Mesendoderm (in vitro differentiated cells): ENCODE measurements around the gene FXYD1. TPM values are rescaled to one million over a fixed set of nuclear protein-coding genes. Genes with fewer than 3 reads are reported as not detected.
A peak's percentile ranks its signal among the peaks of the same experiment; 100 is the strongest.

Source experiments
- DNase-seq: peaks from one replicate; pipeline ENCODE4 v3.0.0; 2013
- H2AK5ac ChIP-seq: 2 replicates; pipeline ENCODE4 v1.6.1; 2013; ENCODE audit warnings: low read length, inconsistent platforms
- H2BK120ac ChIP-seq: 2 replicates; pipeline ENCODE4 v1.6.1; 2013; ENCODE audit warnings: low read depth, mild to moderate bottlenecking, low read length, moderate library complexity, mixed read lengths
- H2BK15ac ChIP-seq: replicated peaks from 2 replicates; pipeline ENCODE4 v1.6.1; 2013; ENCODE audit warnings: low read depth, mild to moderate bottlenecking, moderate library complexity
- H2BK5ac ChIP-seq: 2 replicates; pipeline ENCODE4 v1.6.1; 2013; ENCODE audit warnings: low read length, inconsistent platforms
- H3K18ac ChIP-seq: 2 replicates; pipeline ENCODE4 v1.6.1; 2013; ENCODE audit warnings: mild to moderate bottlenecking, low read length, mixed read lengths
- H3K23ac ChIP-seq: one replicate; pipeline ENCODE4 v1.6.1; 2013; ENCODE audit warnings: low read length
- H3K27ac ChIP-seq: 2 replicates; pipeline ENCODE4 v1.5.1; 2013; ENCODE audit warnings: low read depth, mild to moderate bottlenecking, inconsistent platforms, low read length, moderate library complexity
- H3K27me3 ChIP-seq: 2 replicates; pipeline ENCODE4 v1.6.1; 2013; ENCODE audit warnings: low read length, control low read depth, mild to moderate bottlenecking, inconsistent platforms; ENCODE audit not compliant: insufficient read depth, poor library complexity
- H3K36me3 ChIP-seq: 2 replicates; pipeline ENCODE4 v1.6.1; 2013; ENCODE audit warnings: low read length, inconsistent platforms; ENCODE audit not compliant: control insufficient read depth, insufficient read depth
- H3K4ac ChIP-seq: one replicate; pipeline ENCODE4 v1.6.1; 2013; ENCODE audit warnings: low read depth, mild to moderate bottlenecking, low read length, moderate library complexity
- H3K4me1 ChIP-seq: 2 replicates; pipeline ENCODE4 v1.6.1; 2013; ENCODE audit warnings: low read depth, low read length, inconsistent platforms; ENCODE audit not compliant: control insufficient read depth
- H3K4me2 ChIP-seq: 2 replicates; pipeline ENCODE4 v1.6.1; 2013; ENCODE audit warnings: low read length
- H3K4me3 ChIP-seq: 2 replicates; pipeline ENCODE4 v1.5.1; 2013; ENCODE audit warnings: mild to moderate bottlenecking, low read length
- H3K56ac ChIP-seq: one replicate; pipeline ENCODE4 v1.6.1; 2013; ENCODE audit warnings: low read length
- H3K79me1 ChIP-seq: 2 replicates; pipeline ENCODE4 v1.6.1; 2013; ENCODE audit warnings: low read length, inconsistent platforms
- H3K79me2 ChIP-seq: 2 replicates; pipeline ENCODE4 v1.6.1; 2013; ENCODE audit warnings: mild to moderate bottlenecking, low read length; ENCODE audit not compliant: control insufficient read depth, insufficient read depth
- H3K9ac ChIP-seq: 2 replicates; pipeline ENCODE4 v1.6.1; 2013; ENCODE audit warnings: low read length, inconsistent platforms
- H4K5ac ChIP-seq: one replicate; pipeline ENCODE4 v1.6.1; 2013; ENCODE audit warnings: low read length
- H4K8ac ChIP-seq: one replicate; pipeline ENCODE4 v1.6.1; 2013; ENCODE audit warnings: low read depth, mild to moderate bottlenecking, control low read depth, low read length, moderate library complexity
- WGBS: extraction: QIAGEN DNeasy Blood & Tissue Kit; methylation state at CpG from one replicate; pipeline ENCODE4 v1.1.7; 2013; ENCODE audit warnings: low lambda C conversion rate, missing lambda C conversion rate; ENCODE audit not compliant: insufficient coverage; ENCODE audit errors: extremely low coverage; 5-methylcytosine and 5-hydroxymethylcytosine counted together
- polyA plus RNA-seq, 2 experiments: library from polyadenylated mRNA; stranded (reverse); fragments of 200-250 nt; gene quantifications; one replicate each; pipeline ENCODE4 v1.2.3, GENCODE V29; 2013

Gene FXYD1
- polyA plus RNA-seq (2013, experiment 1 of 2) = 3.2 TPM
- polyA plus RNA-seq (2013, experiment 2 of 2) = 3.1 TPM

DNA sequence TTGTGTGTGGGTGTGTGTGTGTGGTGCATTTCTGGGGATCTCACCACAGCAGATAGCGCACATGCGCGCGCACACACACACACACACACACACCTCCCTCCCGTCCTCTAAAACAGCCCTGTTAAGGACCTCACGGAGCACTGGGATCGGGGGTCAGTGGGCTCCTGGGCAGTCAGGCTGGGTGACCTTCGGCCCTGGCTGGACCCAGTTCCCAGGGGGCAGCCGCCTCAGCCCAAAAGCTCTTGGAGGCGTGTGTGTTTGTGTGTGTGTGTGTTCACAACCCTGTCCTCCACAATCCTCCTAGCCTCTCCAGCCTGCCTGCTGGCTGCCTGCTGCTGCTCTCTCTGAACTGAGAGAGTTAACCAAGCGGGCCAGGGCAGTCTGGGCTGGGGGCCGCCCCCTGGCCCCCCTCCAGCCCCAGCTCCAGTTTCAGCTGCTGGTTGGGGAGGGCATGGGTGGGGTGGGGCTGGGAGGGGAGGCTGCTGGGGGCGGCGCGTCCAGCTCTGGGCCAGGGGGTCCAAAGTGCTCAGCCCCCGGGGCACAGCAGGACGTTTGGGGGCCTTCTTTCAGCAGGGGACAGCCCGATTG lies at the start of gene FXYD1:
Gene FXYD1 (plus strand): TSS at position 520 of the 588 bp plus-strand sequence. CDS start 1,256 bp downstream, outside the sequence.
- Histone ChIP-seq H2BK120ac (no peak within 1 kb of the TSS), H3K36me3 (no peaks in the 10 kb centered on the region), H2BK5ac (no peak within 1 kb of the TSS), H3K9ac (no peak within 1 kb of the TSS), H3K79me2 (no peaks in the 10 kb centered on the region), H3K4me3 (no peak within 1 kb of the TSS), H3K27ac (no peak within 1 kb of the TSS), H3K79me1 (no peaks in the 10 kb centered on the region), H3K27me3 (no peaks in the 10 kb centered on the region), H3K23ac (no peak within 1 kb of the TSS), H3K4me2 (no peak within 1 kb of the TSS), H2AK5ac (no peak within 1 kb of the TSS), H3K4ac (no peak within 1 kb of the TSS), H4K5ac (no peak within 1 kb of the TSS), H3K56ac (peak within 1 kb of the TSS; percentile 20), H4K8ac (no peak within 1 kb of the TSS), H2BK15ac (no peak within 1 kb of the TSS), H3K4me1 (peaks cover 1% of the 10 kb centered on the region), H3K18ac (no peak within 1 kb of the TSS)
- no CpG with 5 or more reads among the region's 18 CpGs for WGBS
- no peak for DNase-seq

DNA sequence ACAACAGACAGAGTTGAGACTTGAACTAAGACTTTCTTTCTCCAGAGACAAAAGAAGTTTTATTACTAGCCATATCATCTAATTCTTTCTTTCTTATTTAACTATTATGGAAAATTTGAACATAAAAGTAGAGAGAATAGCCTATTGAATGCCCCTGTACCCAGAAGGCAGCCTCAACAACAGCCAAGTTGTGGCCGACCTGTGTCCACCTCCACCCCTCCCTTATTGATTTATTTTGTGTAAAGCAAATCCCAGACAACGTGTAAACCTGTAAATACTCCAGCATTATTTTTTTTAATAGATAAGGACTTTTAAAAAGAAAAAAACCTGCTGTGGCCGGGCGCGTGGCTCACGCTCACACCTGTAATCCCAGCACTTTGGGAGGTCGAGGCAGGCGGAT lies 49.1 kb upstream of the FXYD1 start:
- Histone ChIP-seq H3K4ac (no peak overlapping the region), H3K23ac (no peak overlapping the region), H4K5ac (no peak overlapping the region), H3K79me2 (no peaks in the 10 kb centered on the region), H3K56ac (no peak overlapping the region), H3K18ac (no peak overlapping the region), H4K8ac (no peak overlapping the region), H3K4me3 (no peak overlapping the region), H3K4me1 (peaks cover 2% of the 10 kb centered on the region), H3K27me3 (no peaks in the 10 kb centered on the region), H2BK15ac (no peak overlapping the region), H2BK120ac (no peak overlapping the region), H3K9ac (no peak overlapping the region), H3K4me2 (no peak overlapping the region), H3K79me1 (no peaks in the 10 kb centered on the region), H2AK5ac (no peak overlapping the region), H3K27ac (no peak overlapping the region), H2BK5ac (no peak overlapping the region), H3K36me3 (no peaks in the 10 kb centered on the region)
- DNase-seq = no peak
- WGBS = no CpG with 5 or more reads among the region's 8 CpGs

DNA sequence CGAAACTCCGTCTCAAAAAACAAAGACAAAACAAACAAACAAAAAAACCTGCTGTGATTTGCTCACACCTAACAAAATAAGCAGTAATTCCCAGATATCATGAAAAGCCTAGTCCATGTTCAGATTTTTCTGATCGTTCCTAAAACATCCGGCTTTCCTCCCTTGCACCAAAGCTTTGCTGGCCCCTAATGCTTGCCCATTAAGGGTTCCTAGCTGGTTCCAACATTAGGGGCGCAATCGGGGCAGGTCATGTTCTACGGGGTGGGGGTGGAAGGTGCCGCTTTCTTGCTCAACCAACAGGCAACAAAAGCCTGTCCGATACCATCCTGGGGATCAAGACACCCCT lies 48.5 kb upstream of the FXYD1 start:
- Histone ChIP-seq H3K4me1 (peaks cover 2% of the 10 kb centered on the region), H3K4me3 (no peak overlapping the region), H3K4me2 (peak overlapping the region; percentile 48), H4K5ac (peak overlapping the region; percentile 21), H2AK5ac (no peak overlapping the region), H3K27ac (no peak overlapping the region), H3K79me1 (no peaks in the 10 kb centered on the region), H3K4ac (peak overlapping the region; percentile 72), H3K56ac (peak overlapping the region; percentile 86), H3K9ac (peak overlapping the region; percentile 69), H3K27me3 (no peaks in the 10 kb centered on the region), H4K8ac (no peak overlapping the region), H3K23ac (peak overlapping the region; percentile 66), H3K79me2 (no peaks in the 10 kb centered on the region), H2BK120ac (peak overlapping the region; percentile 80), H2BK15ac (no peak overlapping the region), H2BK5ac (no peak overlapping the region), H3K18ac (no peak overlapping the region), H3K36me3 (no peaks in the 10 kb centered on the region)
- WGBS = no CpG with 5 or more reads among the region's 9 CpGs
- DNase-seq = no peak

DNA sequence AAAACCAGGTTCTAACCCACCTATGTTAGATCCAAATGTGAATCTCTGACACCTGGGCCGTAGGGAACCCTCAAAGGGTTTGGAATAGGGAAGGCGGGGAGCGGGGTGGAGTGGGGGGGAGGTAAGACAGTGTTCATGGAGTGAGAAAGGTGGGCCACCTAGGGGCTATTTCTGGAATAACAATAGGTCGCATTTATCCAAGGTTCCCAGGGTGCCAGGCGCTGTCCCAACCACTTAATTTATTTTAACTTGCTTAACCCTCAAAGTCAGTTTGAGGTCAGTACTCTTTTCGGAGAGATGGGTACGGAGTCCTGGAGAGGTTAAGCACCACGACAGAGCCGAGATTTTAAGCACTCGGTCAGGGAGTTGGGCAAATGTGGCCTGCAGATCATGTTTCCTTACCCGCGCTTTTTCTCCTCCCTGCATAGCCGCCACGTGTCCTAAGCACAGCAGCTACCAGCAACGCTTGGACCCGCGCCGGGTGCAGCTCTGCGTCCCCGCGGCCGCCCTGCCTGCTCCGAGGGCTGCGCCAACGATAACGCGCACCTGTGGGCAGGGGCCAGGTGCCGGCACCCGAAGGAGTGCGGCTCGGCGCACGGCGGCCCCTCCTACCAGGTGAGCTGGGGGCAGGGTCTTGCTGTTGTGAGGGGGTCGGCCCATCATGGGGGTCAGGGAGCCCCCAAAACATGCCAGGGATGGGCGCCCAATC lies 48.0 kb upstream of the FXYD1 start:
- H3K4ac ChIP-seq = peak overlapping the region; percentile 40
- peak overlapping the region; percentile 100 for H4K5ac ChIP-seq
- H2BK120ac ChIP-seq = no peak overlapping the region
- WGBS = no CpG with 5 or more reads among the region's 36 CpGs
- peak overlapping the region; percentile 13 for H3K4me3 ChIP-seq
- no peak overlapping the region for H3K18ac ChIP-seq
- no peak overlapping the region for H2AK5ac ChIP-seq
- no peaks in the 10 kb centered on the region for H3K79me1 ChIP-seq
- H3K4me2 ChIP-seq = peak overlapping the region; percentile 85
- no peak overlapping the region for H2BK5ac ChIP-seq
- no peak overlapping the region for H4K8ac ChIP-seq
- no peak overlapping the region for H3K23ac ChIP-seq
- no peaks in the 10 kb centered on the region for H3K27me3 ChIP-seq
- H3K9ac ChIP-seq = peak overlapping the region; percentile 75
- peak overlapping the region; percentile 95 for H3K56ac ChIP-seq
- no peak overlapping the region for H3K27ac ChIP-seq
- no peak overlapping the region for H2BK15ac ChIP-seq
- DNase-seq = peak; percentile 84
- H3K36me3 ChIP-seq = no peaks in the 10 kb centered on the region
- H3K79me2 ChIP-seq = no peaks in the 10 kb centered on the region
- peaks cover 2% of the 10 kb centered on the region for H3K4me1 ChIP-seq

DNA sequence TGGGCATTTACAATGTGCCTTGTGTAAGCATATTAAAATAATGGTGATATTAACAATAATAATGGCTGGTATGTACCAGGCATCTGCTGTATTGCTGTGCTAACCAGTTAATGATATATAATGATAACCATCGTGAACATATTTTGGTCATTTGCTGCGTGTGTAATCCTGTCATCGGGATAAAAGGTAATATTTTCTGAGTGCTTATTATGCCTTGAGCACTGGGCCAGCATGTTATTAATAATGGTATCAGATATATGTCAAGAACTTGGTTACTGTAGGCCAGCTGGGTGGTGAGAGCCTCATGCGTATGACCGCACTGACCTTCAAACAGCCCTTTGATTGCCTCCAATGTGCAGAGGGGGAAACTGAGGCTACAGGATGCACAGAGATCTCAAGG lies 45.2 kb upstream of the FXYD1 start:
- no peak for DNase-seq
- H3K23ac ChIP-seq = no peak overlapping the region
- H4K5ac ChIP-seq = no peak overlapping the region
- H3K18ac ChIP-seq = no peak overlapping the region
- no peak overlapping the region for H2BK120ac ChIP-seq
- H3K36me3 ChIP-seq = no peaks in the 10 kb centered on the region
- no CpG with 5 or more reads among the region's 5 CpGs for WGBS
- H3K27me3 ChIP-seq = no peaks in the 10 kb centered on the region
- no peak overlapping the region for H4K8ac ChIP-seq
- no peak overlapping the region for H2AK5ac ChIP-seq
- no peak overlapping the region for H2BK5ac ChIP-seq
- H3K4me3 ChIP-seq = no peak overlapping the region
- H3K4me2 ChIP-seq = no peak overlapping the region
- H2BK15ac ChIP-seq = no peak overlapping the region
- H3K4ac ChIP-seq = no peak overlapping the region
- no peaks in the 10 kb centered on the region for H3K79me2 ChIP-seq
- H3K56ac ChIP-seq = no peak overlapping the region
- H3K9ac ChIP-seq = no peak overlapping the region
- H3K79me1 ChIP-seq = no peaks in the 10 kb centered on the region
- no peak overlapping the region for H3K27ac ChIP-seq
- H3K4me1 ChIP-seq = peaks cover 2% of the 10 kb centered on the region
